DOHH2 (cell line): ENCODE results near the gene DNPEP.

Source experiments
- H3F3A ChIP-seq: fragments of 200-600 bp; sonication (generic), shearing (Covaris generic); 2 replicates; pipeline ENCODE4 v1.6.0; 2016; ENCODE audit warnings: antibody characterized with exemption, mild to moderate bottlenecking; ENCODE audit not compliant: control insufficient read depth, insufficient read depth
- H3K27ac ChIP-seq: fragments of 200-600 bp; sonication (generic); 2 replicates; pipeline ENCODE4 v1.5.1; 2014; ENCODE audit warnings: low read depth, mild to moderate bottlenecking, low read length, moderate library complexity
- H3K27me3 ChIP-seq: fragments of 200-600 bp; sonication (generic); 2 replicates; pipeline ENCODE4 v1.6.1; 2014; ENCODE audit warnings: mild to moderate bottlenecking, low read length, mixed read lengths; ENCODE audit not compliant: control insufficient read depth
- H3K36me3 ChIP-seq: fragments of 200-600 bp; sonication (generic); 2 replicates; pipeline ENCODE4 v1.6.1; 2014; ENCODE audit warnings: mild to moderate bottlenecking, low read length, moderate library complexity, mixed read lengths; ENCODE audit not compliant: control insufficient read depth
- H3K4me1 ChIP-seq: fragments of 200-600 bp; sonication (generic); 2 replicates; pipeline ENCODE4 v1.6.1; 2014; ENCODE audit warnings: mild to moderate bottlenecking, low read length, mixed read lengths; ENCODE audit not compliant: control insufficient read depth
- H3K4me2 ChIP-seq: fragments of 200-600 bp; sonication (generic); 2 replicates; pipeline ENCODE4 v1.6.0; 2014; ENCODE audit warnings: mild to moderate bottlenecking, low read length, moderate library complexity
- H3K4me3 ChIP-seq: fragments of 200-600 bp; sonication (generic); 2 replicates; pipeline ENCODE4 v1.5.1; 2014; ENCODE audit warnings: mild to moderate bottlenecking, low read length, mixed read lengths
- H3K79me2 ChIP-seq: fragments of 200-600 bp; sonication (generic); 2 replicates; pipeline ENCODE4 v1.6.1; 2014; ENCODE audit warnings: mild to moderate bottlenecking, low read length, mixed read lengths; ENCODE audit not compliant: control insufficient read depth
- H3K9me2 ChIP-seq: fragments of 200-600 bp; sonication (generic); replicated peaks from 2 replicates; pipeline ENCODE4 v1.6.1; 2014; ENCODE audit warnings: mild to moderate bottlenecking, low read length, mixed read lengths; ENCODE audit not compliant: control insufficient read depth
- H3K9me3 ChIP-seq: fragments of 200-600 bp; sonication (generic); 2 replicates; pipeline ENCODE4 v1.6.1; 2014; ENCODE audit warnings: antibody characterized with exemption, low read length, mixed read lengths; ENCODE audit not compliant: control insufficient read depth, insufficient read depth
- H4K20me1 ChIP-seq: fragments of 200-600 bp; sonication (generic); 2 replicates; pipeline ENCODE4 v1.6.0; 2014; ENCODE audit warnings: low read depth, mild to moderate bottlenecking, antibody characterized with exemption, low read length, moderate library complexity; ENCODE audit not compliant: control insufficient read depth, insufficient read depth
- CTCF ChIP-seq: fragments of 200-600 bp; sonication (generic); IDR thresholded peaks from one replicate; pipeline ENCODE4 v1.5.1; 2014; ENCODE audit warnings: antibody characterized with exemption, mild to moderate bottlenecking, low read depth, low read length; ENCODE audit not compliant: poor library complexity, severe bottlenecking
- EZH2phosphoT487 ChIP-seq: fragments of 200-600 bp; sonication (generic); IDR thresholded peaks from 2 replicates; pipeline ENCODE4 v1.6.1; 2017; ENCODE audit warnings: borderline replicate concordance, mild to moderate bottlenecking, antibody characterized with exemption, low read length, moderate library complexity, mixed read lengths

Gene DNPEP

GRCh38 chr2:219402665-219403515, 15.2 kb upstream of the DNPEP start:
- Histone ChIP-seq H3K9me2 (no peaks in the 10 kb centered on the region), H3K4me3 (no peak overlapping the region), H3K4me2 (no peak overlapping the region), H4K20me1 (no peaks in the 10 kb centered on the region), H3K79me2 (no peaks in the 10 kb centered on the region), H3K9me3 (no peaks in the 10 kb centered on the region), H3K36me3 (no peaks in the 10 kb centered on the region), H3K4me1 (no peaks in the 10 kb centered on the region), H3K27ac (no peak overlapping the region), H3F3A (no peaks in the 10 kb centered on the region), H3K27me3 (0 out of 2 replicates have a peak, but pooled peaks cover 3% of the 10 kb centered on the region)
- TF ChIP-seq EZH2phosphoT487 (no peak), CTCF (peak; percentile 89)

GRCh38 chr2:219401606-219402005, 13.9 kb upstream of the DNPEP start:
- H3K4me1 ChIP-seq: no peaks in the 10 kb centered on the region
- 0 out of 2 replicates have a peak, but pooled peaks cover 3% of the 10 kb centered on the region for H3K27me3 ChIP-seq
- H4K20me1 ChIP-seq: no peaks in the 10 kb centered on the region
- no peak overlapping the region for H3K27ac ChIP-seq
- no peak overlapping the region for H3K4me2 ChIP-seq
- no peaks in the 10 kb centered on the region for H3K36me3 ChIP-seq
- no peak for TF ChIP-seq CTCF
- TF ChIP-seq EZH2phosphoT487: no peak
- no peak overlapping the region for H3K4me3 ChIP-seq
- H3K9me2 ChIP-seq: no peaks in the 10 kb centered on the region
- H3K9me3 ChIP-seq: no peaks in the 10 kb centered on the region
- no peaks in the 10 kb centered on the region for H3K79me2 ChIP-seq
- H3F3A ChIP-seq: no peaks in the 10 kb centered on the region

GRCh38 chr2:219400562-219400961, 12.8 kb upstream of the DNPEP start:
- Histone ChIP-seq H3K36me3 (no peaks in the 10 kb centered on the region), H3K9me2 (no peaks in the 10 kb centered on the region), H3K4me1 (no peaks in the 10 kb centered on the region), H3K4me3 (no peak overlapping the region), H4K20me1 (no peaks in the 10 kb centered on the region), H3K79me2 (no peaks in the 10 kb centered on the region), H3K9me3 (no peaks in the 10 kb centered on the region), H3K4me2 (no peak overlapping the region), H3K27ac (no peak overlapping the region), H3K27me3 (0 out of 2 replicates have a peak, but pooled peaks cover 3% of the 10 kb centered on the region), H3F3A (no peaks in the 10 kb centered on the region)
- TF ChIP-seq EZH2phosphoT487 (no peak), CTCF (no peak)
